GM10847 (cell line): ENCODE results near the gene CDK15.

Experiments used
- POLR2A ChIP-seq: IDR thresholded peaks from 2 replicates; pipeline ENCODE4 v1.6.1; 2011; ENCODE audit not compliant: insufficient read length; ENCODE audit errors: extremely low read depth

CDK15 gene

DNA sequence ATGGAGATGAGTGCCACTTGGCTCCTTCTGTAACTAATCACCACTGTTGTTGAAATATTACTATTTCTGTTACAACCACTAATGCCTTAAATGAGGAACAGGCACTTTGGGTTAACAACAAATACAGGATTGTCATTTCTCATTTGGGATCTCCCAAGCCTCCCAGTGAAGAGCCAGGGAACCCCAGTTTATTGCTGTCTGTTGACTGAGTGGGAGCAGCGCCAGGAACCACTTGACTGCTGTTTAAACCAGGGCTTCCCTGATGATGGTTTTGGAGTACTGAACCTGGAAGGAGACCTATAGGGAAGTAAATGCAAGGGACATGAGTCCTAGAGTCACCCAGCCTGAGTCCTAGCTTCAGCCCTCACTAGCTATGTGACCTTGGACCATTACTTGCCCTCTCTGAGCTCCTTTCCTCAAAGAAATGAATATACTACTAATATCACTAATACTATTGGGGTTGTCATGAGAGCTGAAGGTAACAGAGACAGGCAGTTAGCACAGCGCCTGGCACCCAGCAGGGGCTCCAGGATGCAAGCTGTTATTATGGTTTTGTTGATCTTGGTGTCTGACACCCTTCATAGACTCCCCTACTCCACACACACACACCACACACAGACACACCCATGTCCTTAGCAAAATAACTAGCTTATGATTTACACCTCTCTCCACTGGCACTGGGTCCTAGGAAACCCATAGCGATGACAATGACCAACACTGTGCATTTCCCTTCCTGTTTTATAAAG lies 123.1 kb downstream of the CDK15 start:
- no peak for TF ChIP-seq POLR2A

DNA sequence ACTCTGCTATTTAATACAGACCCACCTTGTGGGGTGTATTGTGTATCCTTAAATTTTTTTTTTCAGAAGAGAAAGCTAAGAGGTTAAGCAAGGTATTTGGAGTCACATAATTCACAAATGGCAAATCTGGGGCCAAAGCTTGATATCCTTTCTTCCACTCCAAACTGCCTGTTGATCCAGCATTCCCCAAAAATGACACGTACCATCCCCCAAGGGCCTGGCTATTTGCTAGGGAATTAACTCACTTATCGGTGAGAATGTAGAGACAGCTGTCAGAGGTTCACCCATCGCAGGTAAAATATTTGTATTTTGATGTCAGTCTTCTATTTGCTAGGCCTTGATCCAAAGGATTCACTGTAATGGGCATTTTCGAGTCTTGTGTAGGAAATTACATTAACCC lies 123.7 kb downstream of the CDK15 start:
- no peak for TF ChIP-seq POLR2A

DNA sequence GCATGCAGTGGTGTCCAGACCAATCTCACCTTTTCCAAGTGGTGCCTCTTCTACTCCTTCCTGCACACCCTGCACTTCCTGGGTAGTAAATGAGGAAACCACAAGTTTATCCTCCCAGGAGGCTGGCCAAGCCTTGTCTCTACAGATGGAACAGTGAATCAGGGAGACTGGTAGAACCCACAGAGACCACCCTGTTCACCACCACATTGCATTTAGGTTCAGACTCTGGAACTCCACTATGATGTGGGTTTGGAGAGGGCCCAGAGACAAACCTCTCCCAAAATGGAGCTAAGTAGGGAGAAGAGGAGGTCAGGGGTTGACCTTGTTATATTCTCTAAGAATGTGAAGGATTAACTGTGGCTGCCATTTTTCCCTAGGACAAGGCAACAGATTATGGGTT lies 124.5 kb downstream of the CDK15 start:
- no peak for TF ChIP-seq POLR2A

GRCh38 chr2:201931475-201931874 lies 125.1 kb downstream of the CDK15 start:
- no peak for TF ChIP-seq POLR2A

DNA sequence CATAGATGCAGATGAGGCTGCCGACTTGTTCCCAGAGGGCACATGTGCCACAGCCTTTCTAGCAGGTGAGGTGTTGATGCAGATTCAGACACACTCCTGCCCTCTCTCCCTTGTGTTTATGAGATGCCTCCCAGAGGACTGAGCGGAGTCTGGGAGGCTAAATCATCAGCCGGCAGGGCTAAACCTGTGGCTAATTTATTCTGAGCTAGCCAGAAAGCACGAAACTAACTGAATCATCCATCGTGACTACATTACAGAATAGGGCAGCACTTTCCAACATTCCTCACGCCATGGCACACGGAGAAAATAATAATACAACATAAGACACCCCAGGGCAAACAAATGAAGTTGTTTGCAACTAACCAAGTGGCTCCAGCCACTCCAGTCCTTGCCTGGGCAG lies 125.6 kb downstream of the CDK15 start:
- no peak for TF ChIP-seq POLR2A

DNA sequence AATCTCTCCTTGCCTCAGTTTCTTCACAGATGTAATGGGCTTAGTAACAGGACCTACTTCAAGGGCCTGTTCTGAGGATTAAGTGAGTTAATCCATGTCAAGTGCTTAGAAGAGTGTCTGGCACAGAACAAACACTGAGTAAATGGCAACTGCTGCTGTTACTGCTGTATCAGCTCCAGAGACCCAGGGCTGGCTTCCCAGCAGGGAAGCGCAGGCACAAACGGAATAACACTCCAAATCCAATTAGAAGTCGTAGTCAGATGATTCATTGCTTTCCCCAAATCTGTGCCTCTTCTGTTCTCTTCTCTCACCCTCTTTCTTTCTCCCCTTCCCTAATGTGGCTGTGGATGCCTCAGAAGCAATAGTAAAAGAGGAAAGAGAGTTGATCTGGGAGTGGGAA lies 126.2 kb downstream of the CDK15 start:
- no peak for TF ChIP-seq POLR2A

DNA sequence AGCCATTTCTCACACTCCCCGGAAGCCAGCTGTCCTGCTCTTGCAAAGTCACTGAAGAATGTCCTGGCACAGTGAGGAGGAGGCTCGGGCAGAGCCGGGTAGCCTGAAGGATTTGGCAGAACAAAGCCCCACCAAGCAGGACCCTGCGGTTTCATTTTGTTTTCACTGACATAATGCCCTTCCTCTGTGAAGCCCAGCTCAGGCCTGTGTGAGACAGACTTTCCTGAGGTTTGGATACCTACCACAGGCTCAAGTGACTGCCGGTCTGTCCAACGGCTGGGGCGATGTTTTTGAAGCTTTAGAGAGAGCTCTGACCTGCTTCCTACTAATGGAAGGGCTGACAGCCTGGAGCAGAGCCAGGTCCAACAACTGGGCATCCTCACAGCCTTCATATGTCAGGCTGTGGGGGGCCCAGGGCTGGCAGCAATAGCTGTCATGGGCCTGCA lies 127.5 kb downstream of the CDK15 start:
- TF ChIP-seq POLR2A = no peak

DNA sequence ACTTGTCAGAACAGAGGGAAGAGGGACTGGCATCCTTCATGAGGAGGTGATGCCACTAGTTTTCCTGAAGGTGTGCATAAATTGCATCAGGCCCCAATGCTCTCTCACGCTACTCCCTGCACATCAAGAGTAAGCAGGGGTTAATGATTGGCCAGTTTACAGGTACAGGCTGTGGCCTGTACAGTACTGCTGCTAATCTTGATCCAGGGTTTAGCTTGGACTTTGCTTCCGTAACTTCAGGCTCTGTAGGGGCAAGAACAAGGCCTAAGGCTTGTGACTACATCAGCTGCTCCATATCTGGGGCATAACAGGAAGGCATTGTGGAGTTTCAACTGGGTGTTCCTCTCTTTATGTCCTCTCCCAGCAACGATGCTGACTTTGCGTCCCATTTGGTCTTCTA lies 130.5 kb downstream of the CDK15 start:
- TF ChIP-seq POLR2A = no peak

DNA sequence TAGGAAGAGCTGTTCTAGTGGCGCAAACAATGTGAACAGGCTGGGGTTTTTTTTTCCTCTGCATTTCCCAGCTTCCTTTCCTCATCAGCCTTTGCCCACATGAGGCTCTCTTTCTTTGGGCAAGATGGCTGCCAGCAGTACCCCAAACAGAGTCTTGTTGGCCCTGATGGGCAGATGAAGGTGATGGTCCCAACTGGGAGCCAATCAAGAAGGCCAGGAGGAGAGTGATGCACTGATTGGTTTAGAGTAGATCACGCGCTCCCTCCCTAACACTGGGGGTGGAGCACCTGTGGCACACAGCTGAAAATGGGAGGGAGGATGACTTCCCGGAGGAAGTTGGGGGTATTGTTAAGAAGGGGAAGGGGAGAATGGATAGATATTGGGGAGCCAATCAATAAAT lies 131.0 kb downstream of the CDK15 start:
- TF ChIP-seq POLR2A = no peak

GRCh38 chr2:201938156-201938775 lies 131.9 kb downstream of the CDK15 start:
- no peak for TF ChIP-seq POLR2A

DNA sequence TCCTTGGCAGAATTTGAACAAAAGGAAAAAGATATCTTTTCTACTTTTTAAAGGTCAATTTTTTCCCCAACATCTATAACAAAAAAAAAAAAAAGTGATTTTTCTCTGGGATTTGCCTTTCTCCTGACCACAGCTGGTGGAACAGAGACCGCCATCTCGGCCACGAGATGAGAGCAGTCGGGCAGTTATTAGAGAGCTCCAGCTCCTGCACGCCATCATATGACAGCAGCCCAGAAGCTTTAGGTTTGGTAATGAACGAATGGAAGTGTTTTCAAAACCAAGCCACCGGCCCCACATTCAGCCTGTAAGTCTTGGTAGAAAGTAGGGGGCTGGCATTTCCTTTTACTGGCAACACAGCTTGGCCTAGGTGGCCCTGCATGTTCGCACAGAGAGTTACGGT lies 132.4 kb downstream of the CDK15 start:
- TF ChIP-seq POLR2A = no peak

DNA sequence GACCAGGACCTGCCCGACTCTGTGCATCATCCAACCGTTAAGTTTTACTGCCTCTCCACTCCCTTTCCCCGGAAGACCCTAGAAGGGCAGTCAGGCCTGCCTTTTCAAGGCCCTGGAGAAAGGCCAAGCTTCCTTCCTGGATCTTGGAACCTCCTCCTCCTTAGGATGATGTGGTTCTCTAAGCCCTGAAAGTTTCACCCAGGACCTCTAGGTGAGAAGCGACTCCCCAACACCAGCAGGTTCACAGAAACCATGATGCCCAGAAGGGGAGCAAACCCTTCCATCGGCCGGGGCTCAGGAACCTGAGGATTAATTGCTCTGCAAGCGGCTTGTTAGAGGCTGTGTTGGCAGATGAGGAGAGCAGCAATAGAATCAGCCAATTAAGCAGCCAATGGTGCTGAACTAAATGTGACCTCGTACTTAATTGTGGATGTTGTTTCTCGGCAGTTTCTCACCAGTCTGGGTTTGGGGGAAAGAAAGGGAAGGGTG lies 133.2 kb downstream of the CDK15 start:
- TF ChIP-seq POLR2A = no peak

GRCh38 chr2:201942531-201942930 lies 136.2 kb downstream of the CDK15 start:
- no peak for TF ChIP-seq POLR2A
